IPS-15b (cell line): Measurements from ENCODE around the gene SVIP.

Source experiments
- H3K27me3 ChIP-seq: one replicate; pipeline ENCODE4 v1.6.1; 2013; ENCODE audit warnings: low read length; ENCODE audit not compliant: control insufficient read depth, insufficient read depth
- H3K36me3 ChIP-seq: one replicate; pipeline ENCODE4 v1.6.1; 2013; ENCODE audit warnings: low read length; ENCODE audit not compliant: control insufficient read depth, insufficient read depth
- H3K4me1 ChIP-seq: one replicate; pipeline ENCODE4 v1.6.1; 2013; ENCODE audit warnings: mild to moderate bottlenecking, low read length; ENCODE audit not compliant: control insufficient read depth, insufficient read depth
- H3K4me3 ChIP-seq: one replicate; pipeline ENCODE4 v1.5.1; 2013; ENCODE audit warnings: low read depth, low read length
- H3K9ac ChIP-seq: one replicate; pipeline ENCODE4 v1.6.1; 2013; ENCODE audit warnings: low read depth, mild to moderate bottlenecking, low read length
- H3K9me3 ChIP-seq: one replicate; pipeline ENCODE4 v1.6.1; 2013; ENCODE audit warnings: mild to moderate bottlenecking, low read length; ENCODE audit not compliant: control insufficient read depth, insufficient read depth

The SVIP gene

GRCh38 chr11:22829231-22830081 lies at the start of gene SVIP:
Gene SVIP, minus strand, starts transcription at chr11:22829801. Its CDS starts 53 bp downstream, at chr11:22829748.
- Histone ChIP-seq H3K9me3 (no peaks in the 10 kb centered on the region), H3K27me3 (peaks cover 17% of the 10 kb centered on the region), H3K4me3 (peak within 1 kb of the TSS; percentile 80), H3K36me3 (no peaks in the 10 kb centered on the region), H3K4me1 (no peaks in the 10 kb centered on the region), H3K9ac (no peak within 1 kb of the TSS)

- H3K4me1 ChIP-seq: no peaks in the 10 kb centered on the region
- H3K36me3 ChIP-seq: no peaks in the 10 kb centered on the region
- no peak overlapping the region for H3K4me3 ChIP-seq
- H3K27me3 ChIP-seq: no peaks in the 10 kb centered on the region
- no peak overlapping the region for H3K9ac ChIP-seq
- no peaks in the 10 kb centered on the region for H3K9me3 ChIP-seq
Observed at GRCh38 chr11:22878604-22879003, 49.0 kb upstream of the SVIP start.

- Histone ChIP-seq H3K9me3 (no peaks in the 10 kb centered on the region), H3K36me3 (no peaks in the 10 kb centered on the region), H3K27me3 (no peaks in the 10 kb centered on the region), H3K4me1 (no peaks in the 10 kb centered on the region), H3K9ac (no peak overlapping the region), H3K4me3 (no peak overlapping the region)
Observed at GRCh38 chr11:22878039-22878438, 48.4 kb upstream of the SVIP start.

- Histone ChIP-seq H3K27me3 (no peaks in the 10 kb centered on the region), H3K4me1 (no peaks in the 10 kb centered on the region), H3K36me3 (no peaks in the 10 kb centered on the region), H3K4me3 (no peak overlapping the region), H3K9ac (no peak overlapping the region), H3K9me3 (no peaks in the 10 kb centered on the region)
Observed at GRCh38 chr11:22875869-22876473, 46.4 kb upstream of the SVIP start.

- Histone ChIP-seq H3K4me1 (no peaks in the 10 kb centered on the region), H3K9ac (no peak overlapping the region), H3K9me3 (no peaks in the 10 kb centered on the region)
Observed at GRCh38 chr11:22869325-22869724, 39.7 kb upstream of the SVIP start.

GRCh38 chr11:22860241-22860640 lies 30.6 kb upstream of the SVIP start, which contains the start of gene CCDC179:
Gene CCDC179, minus strand, starts transcription at chr11:22860474. Its CDS starts 53 bp downstream, at chr11:22860421.
- Histone ChIP-seq H3K9ac (no peak within 1 kb of the TSS), H3K4me3 (no peak within 1 kb of the TSS), H3K9me3 (no peaks in the 10 kb centered on the region), H3K27me3 (no peaks in the 10 kb centered on the region), H3K36me3 (no peaks in the 10 kb centered on the region), H3K4me1 (no peaks in the 10 kb centered on the region)

More at GRCh38 chr11:22869325-22869724, 39.7 kb upstream of the SVIP start:
- no peaks in the 10 kb centered on the region for H3K27me3 ChIP-seq
- no peaks in the 10 kb centered on the region for H3K36me3 ChIP-seq
- H3K4me3 ChIP-seq: no peak overlapping the region

GRCh38 chr11:22859756-22860155 lies 30.2 kb upstream of the SVIP start:
- no peak overlapping the region for H3K4me3 ChIP-seq
- H3K36me3 ChIP-seq: no peaks in the 10 kb centered on the region
- H3K9me3 ChIP-seq: no peaks in the 10 kb centered on the region
- H3K27me3 ChIP-seq: no peaks in the 10 kb centered on the region
- H3K4me1 ChIP-seq: no peaks in the 10 kb centered on the region
- no peak overlapping the region for H3K9ac ChIP-seq

- Histone ChIP-seq H3K4me3 (no peak overlapping the region), H3K9me3 (no peaks in the 10 kb centered on the region), H3K27me3 (no peaks in the 10 kb centered on the region), H3K4me1 (no peaks in the 10 kb centered on the region), H3K36me3 (no peaks in the 10 kb centered on the region), H3K9ac (no peak overlapping the region)
Observed at GRCh38 chr11:22851477-22851876, 21.9 kb upstream of the SVIP start.

GRCh38 chr11:22846726-22847125 lies 17.1 kb upstream of the SVIP start:
- Histone ChIP-seq H3K9me3 (no peaks in the 10 kb centered on the region), H3K4me1 (no peaks in the 10 kb centered on the region), H3K9ac (no peak overlapping the region), H3K36me3 (no peaks in the 10 kb centered on the region), H3K27me3 (no peaks in the 10 kb centered on the region), H3K4me3 (no peak overlapping the region)

- H3K27me3 ChIP-seq: peaks cover 17% of the 10 kb centered on the region
Observed at GRCh38 chr11:22832315-22833015, 2.9 kb upstream of the SVIP start.

GRCh38 chr11:22830082-22830414 lies 447 bp upstream of the SVIP start:
- Histone ChIP-seq H3K36me3 (no peaks in the 10 kb centered on the region), H3K4me1 (no peaks in the 10 kb centered on the region), H3K9ac (no peak overlapping the region), H3K4me3 (no peak overlapping the region), H3K27me3 (peaks cover 17% of the 10 kb centered on the region), H3K9me3 (no peaks in the 10 kb centered on the region)

More at GRCh38 chr11:22832315-22833015, 2.9 kb upstream of the SVIP start:
- Histone ChIP-seq H3K9ac (no peak overlapping the region), H3K4me1 (peaks cover 3% of the 10 kb centered on the region), H3K4me3 (no peak overlapping the region), H3K36me3 (no peaks in the 10 kb centered on the region), H3K9me3 (no peaks in the 10 kb centered on the region)
